SK-N-SH treated with all-trans-retinoic acid at 6 μM for 48 hours (cell line): ENCODE measurements around the gene INTS15.

Experiments
- ATAC-seq: fragments of 200-7000 bp; cut with Tn5 transposase; 3 replicates; pipeline ENCODE4 v1.9.1; 2020; ENCODE audit warnings: mild to moderate bottlenecking, moderate library complexity
- ARNTL ChIP-seq: fragments of 450-650 bp; formaldehyde crosslinking; IDR thresholded peaks from 2 replicates; pipeline ENCODE4 v1.5.0; 2020; ENCODE audit warnings: low read depth, mild to moderate bottlenecking, moderate library complexity, borderline replicate concordance
- CREB5 ChIP-seq: fragments of 250-450 bp; sonication (Bioruptor Pico); IDR thresholded peaks from 2 replicates; pipeline ENCODE4 v1.5.1; 2020; ENCODE audit warnings: low read depth, mild to moderate bottlenecking, moderate library complexity
- CSDC2 ChIP-seq: fragments of 250-450 bp; sonication (Bioruptor Pico); IDR thresholded peaks from 2 replicates; pipeline ENCODE4 v1.5.0; 2020; ENCODE audit warnings: mild to moderate bottlenecking, moderate library complexity
- CSRNP3 ChIP-seq: fragments of 250-450 bp; sonication (Bioruptor Pico); IDR thresholded peaks from 2 replicates; pipeline ENCODE4 v1.5.1; 2021; ENCODE audit warnings: mild to moderate bottlenecking, moderate library complexity
- ESRRG ChIP-seq: fragments of 250-450 bp; sonication (Bioruptor Pico); IDR thresholded peaks from 2 replicates; pipeline ENCODE4 v1.6.1; 2021; ENCODE audit warnings: mild to moderate bottlenecking
- GLIS3 ChIP-seq: fragments of 250-450 bp; sonication (Bioruptor Pico); IDR thresholded peaks from 2 replicates; pipeline ENCODE4 v1.5.0; 2020; ENCODE audit warnings: mild to moderate bottlenecking, moderate library complexity
- ISL1 ChIP-seq: fragments of 250-450 bp; sonication (Bioruptor Pico); IDR thresholded peaks from 2 replicates; pipeline ENCODE4 v2.1.2; 2022; ENCODE audit warnings: mild to moderate bottlenecking, moderate library complexity
- OSR1 ChIP-seq: fragments of 250-450 bp; sonication (Bioruptor Pico); IDR thresholded peaks from 2 replicates; pipeline ENCODE4 v1.8.0; 2022; ENCODE audit warnings: moderate library complexity, mild to moderate bottlenecking, inconsistent platforms
- PATZ1 ChIP-seq: fragments of 250-450 bp; sonication (Bioruptor Pico); IDR thresholded peaks from 2 replicates; pipeline ENCODE4 v1.8.0; 2020; ENCODE audit warnings: mild to moderate bottlenecking, moderate library complexity, borderline replicate concordance
- POU6F1 ChIP-seq: fragments of 250-450 bp; sonication (Bioruptor Pico); IDR thresholded peaks from 2 replicates; pipeline ENCODE4 v1.8.0; 2021; ENCODE audit warnings: low read depth, mild to moderate bottlenecking, moderate library complexity, borderline replicate concordance
- PPARA ChIP-seq: fragments of 250-450 bp; sonication (Bioruptor Pico); IDR thresholded peaks from 2 replicates; pipeline ENCODE4 v1.5.0; 2020; ENCODE audit warnings: mild to moderate bottlenecking, borderline replicate concordance
- RARB ChIP-seq: fragments of 250-450 bp; sonication (Bioruptor Pico); IDR thresholded peaks from 2 replicates; pipeline ENCODE4 v1.8.0; 2021; ENCODE audit warnings: mild to moderate bottlenecking, moderate library complexity
- SNAI2 ChIP-seq: fragments of 250-450 bp; sonication (Bioruptor Pico); IDR thresholded peaks from 2 replicates; pipeline ENCODE4 v1.5.0; 2020; ENCODE audit warnings: mild to moderate bottlenecking, moderate library complexity
- TCF4 ChIP-seq: fragments of 250-450 bp; sonication (Bioruptor Pico); IDR thresholded peaks from 2 replicates; pipeline ENCODE4 v1.8.0; 2021; ENCODE audit warnings: mild to moderate bottlenecking, moderate library complexity, borderline replicate concordance
- TOX ChIP-seq: fragments of 250-450 bp; sonication (Bioruptor Pico); IDR thresholded peaks from 2 replicates; pipeline ENCODE4 v1.8.0; 2021; ENCODE audit warnings: mild to moderate bottlenecking, moderate library complexity, borderline replicate concordance
- TSHZ2 ChIP-seq: fragments of 250-450 bp; sonication (Bioruptor Pico); IDR thresholded peaks from 2 replicates; pipeline ENCODE4 v1.5.0; 2020; ENCODE audit warnings: mild to moderate bottlenecking, moderate library complexity
- ZC3H10 ChIP-seq: fragments of 250-450 bp; sonication (Bioruptor Pico); IDR thresholded peaks from 2 replicates; pipeline ENCODE4 v1.5.1; 2021; ENCODE audit warnings: mild to moderate bottlenecking, moderate library complexity
- ZFP3 ChIP-seq: fragments of 250-450 bp; sonication (Bioruptor Pico); IDR thresholded peaks from 2 replicates; pipeline ENCODE4 v1.5.0; 2020; ENCODE audit warnings: mild to moderate bottlenecking, moderate library complexity
- ZFP30 ChIP-seq: fragments of 450-650 bp; formaldehyde crosslinking; IDR thresholded peaks from 2 replicates; pipeline ENCODE4 v1.5.0; 2022; ENCODE audit warnings: mild to moderate bottlenecking, moderate library complexity
- ZNF565 ChIP-seq: fragments of 450-650 bp; formaldehyde crosslinking; conservative IDR thresholded peaks from 2 replicates; pipeline ENCODE4 v1.5.0; 2020; ENCODE audit warnings: low read depth, mild to moderate bottlenecking, moderate library complexity
- ZNF70 ChIP-seq: fragments of 450-650 bp; formaldehyde crosslinking; IDR thresholded peaks from 2 replicates; pipeline ENCODE4 v1.5.0; 2020; ENCODE audit warnings: mild to moderate bottlenecking, moderate library complexity
- ZNF8 ChIP-seq: fragments of 450-650 bp; formaldehyde crosslinking; IDR thresholded peaks from 2 replicates; pipeline ENCODE4 v1.5.0; 2020; ENCODE audit warnings: mild to moderate bottlenecking, moderate library complexity

The INTS15 gene

GRCh38 chr7:6641305-6642035 lies 51.6 kb downstream of the INTS15 start:
- no peak for TF ChIP-seq POU6F1 (CRISPR knock-in tag)
- no peak for TF ChIP-seq ISL1 (CRISPR knock-in tag)
- TF ChIP-seq ZFP3 (CRISPR knock-in tag): no peak
- no peak for TF ChIP-seq ESRRG (CRISPR knock-in tag)
- no peak for TF ChIP-seq CSRNP3 (CRISPR knock-in tag)
- no peak for TF ChIP-seq SNAI2 (CRISPR knock-in tag)
- TF ChIP-seq TCF4 (CRISPR knock-in tag): no peak
- no peak for TF ChIP-seq PATZ1 (CRISPR knock-in tag)
- no peak for TF ChIP-seq ZNF70 (CRISPR knock-in tag)
- no peak for TF ChIP-seq RARB (CRISPR knock-in tag)
- no peak for TF ChIP-seq ZNF8
- no peak for TF ChIP-seq GLIS3 (CRISPR knock-in tag)
- TF ChIP-seq ZC3H10: no peak
- no peak for ATAC-seq

GRCh38 chr7:6642239-6642839 lies 52.5 kb downstream of the INTS15 start:
- no peak for ATAC-seq
- TF ChIP-seq PATZ1 (CRISPR knock-in tag) (no peak), OSR1 (CRISPR knock-in tag) (no peak), RARB (CRISPR knock-in tag) (no peak), TCF4 (CRISPR knock-in tag) (no peak), GLIS3 (CRISPR knock-in tag) (no peak), TSHZ2 (CRISPR knock-in tag) (no peak), ZFP30 (CRISPR knock-in tag) (no peak), ZNF8 (no peak), ARNTL (CRISPR knock-in tag) (no peak), PPARA (CRISPR knock-in tag) (no peak), CSDC2 (no peak), ZNF565 (no peak), ZNF70 (CRISPR knock-in tag) (no peak), ESRRG (CRISPR knock-in tag) (no peak), CREB5 (CRISPR knock-in tag) (no peak), CSRNP3 (CRISPR knock-in tag) (no peak), ZC3H10 (no peak), TOX (CRISPR knock-in tag) (no peak), ZFP3 (CRISPR knock-in tag) (no peak)
